ENCODE measurements around the gene GMPR.

- peak; percentile 99 for TF ChIP-seq CTCF (conservative IDR thresholded peaks at IDR 0.05; ENCODE audit: low read length)
- TF ChIP-seq EZH2phosphoT487 (IDR thresholded peaks at IDR 0.05; ENCODE audit: borderline replicate concordance): no peak
Measured at GRCh38 chr6:16206595-16207037, 31.8 kb upstream of the GMPR start.

Data from Loucy (cell line).